ENCODE results near the gene HTRA1. TPM values are rescaled to one million over a fixed set of nuclear protein-coding genes. Genes with fewer than 3 reads are reported as not detected.

HTRA1 gene
- total and polyA plus RNA-seq, 2 of the 4 experiments (the other 2 are of a cell fraction): 28.5 to 108 TPM

DNA sequence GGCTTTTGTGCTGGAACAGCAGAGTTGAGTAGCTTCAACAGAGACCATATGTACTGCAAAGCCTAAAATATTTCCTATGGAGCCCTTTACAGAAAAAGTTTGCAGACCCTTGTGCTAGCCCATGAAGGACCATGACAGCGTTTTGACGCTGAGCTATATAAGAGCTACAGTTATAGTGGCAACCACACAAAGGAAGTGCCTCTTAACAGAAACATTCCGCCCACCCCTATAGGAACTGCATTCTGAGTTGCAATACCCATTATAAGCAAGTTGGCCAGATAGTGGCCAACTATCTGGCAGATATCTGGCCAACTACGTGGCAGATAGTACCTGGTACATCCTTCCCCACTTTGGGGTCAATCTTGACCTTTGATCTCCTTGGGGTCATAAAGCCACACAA is 51.7 kb downstream of the HTRA1 start:
- H2AK9ac ChIP-seq (replicated peaks; ENCODE audit: low read depth, low read length, poor library complexity): no peak overlapping the region
- H4K20me1 ChIP-seq (ENCODE audit: insufficient read depth, low read length): no peaks in the 10 kb centered on the region
- no peaks in the 10 kb centered on the region for H3K9me3 ChIP-seq (ENCODE audit: control insufficient read depth, insufficient read depth, low read length)
- in situ Hi-C loops (cut with MboI; ENCODE audit: low sequenced_read_pairs): no loop called here
- no peaks in the 10 kb centered on the region for H3K4me1 ChIP-seq (ENCODE audit: control insufficient read depth, insufficient read depth, low read length)
- no peak overlapping the region for H4K91ac ChIP-seq (ENCODE audit: insufficient read depth, low read depth, low read length)
- no peak overlapping the region for H2BK15ac ChIP-seq (ENCODE audit: low read depth, low read length)
- POLR2A ChIA-PET (ENCODE audit: unreplicated experiment): no interaction called here
- H3K9ac ChIP-seq (ENCODE audit: low read depth, low read length): no peak overlapping the region
- no peaks in the 10 kb centered on the region for H3K79me1 ChIP-seq (ENCODE audit: low read depth in 1 of 2, low read length in 2 of 2)
- no peak overlapping the region for H3K18ac ChIP-seq (ENCODE audit: low read depth, low read length)
- H4K5ac ChIP-seq (ENCODE audit: low read depth, low read length): no peak overlapping the region
- no peak overlapping the region for H3K4me3 ChIP-seq (ENCODE audit: insufficient read depth, low read depth, low read length)
- no peak overlapping the region for H2BK20ac ChIP-seq (ENCODE audit: low read depth, low read length)
- H3K27me3 ChIP-seq (ENCODE audit: control insufficient read depth, insufficient read depth, low read length): no peaks in the 10 kb centered on the region
- WGBS, 2 experiments (ENCODE audit: extremely low coverage in 2 of 2, insufficient read length in 1 of 2): 100% methylated on average over 3 of the region's 4 CpGs; no CpG with 5 or more reads in 1 of the 2 experiments
- ATAC-seq (ENCODE audit: low read depth) (no peak), DNase-seq (no peak)
- no peak overlapping the region for H3K4me2 ChIP-seq (ENCODE audit: low read depth, low read length)
- intact Hi-C loops (cut with micrococcal nuclease): no loop called here
- no TSS peak for BruUV-seq (replicated peaks)
- no peak overlapping the region for H2BK120ac ChIP-seq (ENCODE audit: low read depth, low read length)
- H3K23ac ChIP-seq (ENCODE audit: low read depth, low read length): no peak overlapping the region
- no peak overlapping the region for H3K14ac ChIP-seq (replicated peaks; ENCODE audit: low read depth, low read length)
- H2BK5ac ChIP-seq (ENCODE audit: low read depth, low read length, poor library complexity, severe bottlenecking): no peak overlapping the region
- no peak overlapping the region for H2AK5ac ChIP-seq (ENCODE audit: low read depth, low read length)
- no peak overlapping the region for H4K8ac ChIP-seq (ENCODE audit: low read depth in 2 of 2, low read length in 2 of 2)
- no peak overlapping the region for H2AFZ ChIP-seq (replicated peaks; ENCODE audit: low read length, poor library complexity)
- no peak overlapping the region for H3K56ac ChIP-seq (ENCODE audit: extremely low read depth, insufficient read depth, low read length)
- H3K4ac ChIP-seq (ENCODE audit: low read depth, low read length): no peak overlapping the region
- TF ChIP-seq, protein P1, sequence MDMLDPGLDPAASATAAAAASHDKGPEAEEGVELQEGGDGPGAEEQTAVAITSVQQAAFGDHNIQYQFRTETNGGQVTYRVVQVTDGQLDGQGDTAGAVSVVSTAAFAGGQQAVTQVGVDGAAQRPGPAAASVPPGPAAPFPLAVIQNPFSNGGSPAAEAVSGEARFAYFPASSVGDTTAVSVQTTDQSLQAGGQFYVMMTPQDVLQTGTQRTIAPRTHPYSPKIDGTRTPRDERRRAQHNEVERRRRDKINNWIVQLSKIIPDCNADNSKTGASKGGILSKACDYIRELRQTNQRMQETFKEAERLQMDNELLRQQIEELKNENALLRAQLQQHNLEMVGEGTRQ (IDR thresholded peaks at IDR 0.05; ENCODE audit: low read depth, low read length): no peak
- TF ChIP-seq RFX5 (IDR thresholded peaks at IDR 0.05; ENCODE audit: low read depth, low read length) (no peak), FOS (IDR thresholded peaks at IDR 0.05; ENCODE audit: low read depth, low read length) (no peak)
- H3K9me1 ChIP-seq (ENCODE audit: insufficient read depth, low read length): peaks cover 4% of the 10 kb centered on the region
- peaks cover 35% of the 10 kb centered on the region for H3K36me3 ChIP-seq (ENCODE audit: control insufficient read depth, insufficient read depth, low read length)
- no peak overlapping the region for H3K27ac ChIP-seq (ENCODE audit: insufficient read depth, low read length)
- CTCF ChIA-PET: no interaction called here
- dilution Hi-C loops (cut with HindIII; ENCODE audit: low sequenced_read_pairs, unreplicated experiment): no loop called here

Measured in IMR-90 (cell line).